HG03439 (cell line): ENCODE measurements around the gene NUMBL.

Source experiments
- ATAC-seq: cut with Tn5 transposase; IDR thresholded peaks from one replicate; pipeline ENCODE4 v1.9.1; 2021; ENCODE audit warnings: mild to moderate bottlenecking, moderate library complexity; ENCODE audit not compliant: unreplicated experiment

The NUMBL gene

DNA sequence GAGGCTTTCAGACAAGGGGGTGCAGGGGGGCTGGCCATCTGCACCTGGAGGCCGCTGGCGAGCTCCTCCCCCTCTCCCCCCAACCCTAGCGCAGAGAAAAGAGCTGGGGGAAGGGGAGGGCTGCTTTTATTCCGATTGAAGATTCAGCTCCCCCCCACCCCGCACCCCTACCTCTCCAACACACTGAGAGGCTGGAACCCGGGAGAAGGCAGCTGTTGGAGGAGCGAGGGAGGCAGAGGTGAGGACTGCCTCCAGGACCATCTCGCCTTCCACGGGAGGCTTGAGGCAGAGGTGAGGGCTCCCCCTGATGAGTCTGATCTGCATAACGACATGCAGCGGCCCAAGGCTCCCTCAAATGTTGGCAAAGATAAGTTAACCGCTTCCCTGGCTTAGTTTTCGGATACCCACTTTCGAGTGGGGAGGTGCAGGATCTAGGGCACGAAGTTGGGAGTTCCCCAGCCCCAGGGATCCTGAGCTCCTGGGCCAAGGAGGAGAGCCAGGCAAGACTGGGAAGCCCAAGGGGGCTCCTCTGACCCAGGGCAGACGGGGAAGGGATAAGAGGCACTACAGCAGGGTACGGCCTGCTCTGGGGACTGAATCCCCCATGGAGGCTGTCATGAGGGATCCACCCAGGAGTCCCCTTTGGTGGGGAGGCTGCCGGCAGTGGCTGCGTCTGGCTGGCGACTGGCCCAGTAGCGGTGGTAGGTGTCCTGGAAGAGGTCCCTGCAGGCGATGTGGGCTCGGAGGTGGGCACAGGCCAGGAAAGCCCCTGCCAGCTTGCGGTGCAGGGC, 1.2 kb upstream of the NUMBL start:
- no peak for ATAC-seq

DNA sequence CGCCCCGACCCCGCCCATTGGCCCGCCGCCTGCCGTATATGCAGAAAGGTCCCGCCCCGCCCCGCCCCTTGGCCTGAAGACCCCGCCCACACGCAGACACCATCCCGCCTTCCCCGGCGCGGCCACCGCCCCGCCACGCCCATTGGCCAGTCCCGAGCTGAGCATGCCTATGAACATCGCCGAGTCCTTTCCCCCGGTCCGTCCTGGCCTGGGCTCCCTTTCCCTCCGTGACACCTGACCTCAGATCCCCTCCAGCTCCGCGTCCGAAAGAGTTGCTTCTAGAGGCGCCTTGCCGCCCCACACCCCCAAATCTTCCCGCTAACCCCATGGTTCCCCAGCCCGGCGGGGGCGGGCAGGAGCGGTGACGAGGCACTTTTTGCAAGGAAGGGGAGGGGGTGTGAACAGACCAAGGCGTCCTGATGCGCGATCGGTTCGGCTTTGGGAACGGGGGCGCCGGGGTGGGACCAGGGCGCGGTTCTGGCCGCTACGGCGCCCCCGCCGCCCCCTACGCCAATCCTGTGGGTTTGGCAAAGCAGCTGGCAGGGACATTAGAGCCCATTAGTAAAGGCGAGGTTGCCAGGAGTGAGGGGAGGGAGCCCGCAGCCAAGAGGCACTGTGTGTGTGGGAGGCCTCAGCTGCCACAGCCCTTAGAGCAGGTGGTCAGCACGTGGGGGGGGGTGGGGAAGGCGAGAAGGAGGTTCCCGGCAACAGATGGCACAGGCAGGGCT, 406 bp upstream of the NUMBL start:
- ATAC-seq = peak; percentile 60

DNA sequence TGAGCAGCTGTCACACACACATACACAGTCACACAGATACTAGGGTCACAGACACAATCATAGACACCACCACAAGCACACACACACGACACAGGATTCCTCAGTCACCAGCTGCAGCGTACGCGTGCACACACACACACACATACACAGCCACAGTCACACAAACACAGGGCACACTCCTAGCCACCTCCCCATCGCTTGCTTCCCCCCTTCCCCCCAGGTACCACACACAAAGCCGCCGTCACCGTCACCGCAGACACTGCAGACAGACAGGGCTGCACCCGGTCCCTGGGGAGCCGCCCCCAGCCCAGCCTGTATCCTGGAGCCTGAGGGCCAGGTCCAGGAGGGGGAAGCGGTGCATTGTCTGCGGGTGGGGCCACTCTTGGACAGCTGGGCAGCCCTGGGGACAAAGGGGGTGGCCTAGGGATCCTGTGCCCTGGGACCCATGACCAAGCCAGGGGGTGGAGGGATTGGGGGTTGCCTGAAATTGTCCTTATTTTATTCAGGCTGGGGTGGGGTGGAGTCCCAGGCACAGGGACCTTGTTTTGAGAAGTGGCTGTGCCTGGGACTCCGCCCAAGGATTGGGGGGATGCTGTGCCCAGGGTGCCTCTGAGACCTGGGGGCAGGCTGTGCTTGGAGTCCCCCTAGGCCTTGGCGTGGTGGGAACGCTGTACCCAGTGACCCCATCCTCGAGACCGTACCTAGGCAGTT, 957 bp downstream of the NUMBL start:
- ATAC-seq = no peak

DNA sequence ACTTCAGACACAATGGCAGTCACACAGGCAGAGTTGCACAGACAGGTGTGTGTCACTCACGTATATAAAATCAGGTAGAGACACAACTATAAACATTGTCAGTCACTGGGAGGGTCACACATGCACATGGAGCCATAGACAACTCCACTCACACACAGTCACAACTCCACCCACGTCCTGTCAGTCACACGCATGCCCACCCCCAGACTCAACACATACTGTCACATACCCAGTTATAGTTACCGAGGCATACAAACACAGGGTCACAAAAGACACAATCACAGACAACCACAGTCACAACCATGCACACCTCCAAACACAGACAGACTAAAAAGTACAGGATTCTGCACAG, 1.5 kb downstream of the NUMBL start:
- no peak for ATAC-seq

DNA sequence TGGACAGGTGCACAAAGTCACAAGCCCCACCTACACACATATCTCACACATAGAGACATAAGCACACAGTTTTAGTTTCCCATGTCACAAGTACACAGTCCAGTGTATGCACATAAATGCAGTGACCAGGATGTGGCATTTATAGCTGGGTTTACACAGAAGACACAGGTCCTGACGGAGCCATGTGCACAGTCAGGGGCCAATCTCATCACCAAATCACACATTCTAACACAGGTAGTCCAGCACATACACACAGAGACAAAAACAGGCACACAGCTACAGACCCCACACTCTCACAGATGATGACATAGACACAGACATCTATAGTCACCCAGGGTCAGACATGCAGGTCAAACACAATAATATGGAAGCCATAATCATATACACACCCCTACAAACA, 2.1 kb downstream of the NUMBL start:
- no peak for ATAC-seq

DNA sequence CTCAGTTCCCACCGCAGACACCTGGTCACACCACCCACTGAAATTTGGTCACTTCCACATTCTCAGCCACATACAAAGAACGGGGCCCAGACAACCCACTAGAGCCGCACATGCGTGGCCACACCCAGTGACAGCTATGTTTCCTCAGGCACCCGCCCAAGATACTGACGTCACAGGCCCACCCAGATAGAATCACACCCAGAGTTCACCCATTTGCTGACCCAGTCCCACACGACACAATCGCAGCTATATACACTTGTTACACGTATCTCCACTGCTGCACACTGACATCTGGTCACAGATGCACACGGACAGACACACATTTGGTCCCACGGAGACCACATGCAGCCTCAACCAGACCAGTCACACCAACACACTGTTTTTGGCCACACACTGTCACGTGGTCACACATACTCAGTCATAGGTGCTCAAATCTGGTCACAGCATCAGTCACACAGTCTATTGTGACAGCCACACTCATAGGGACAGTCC, 2.9 kb downstream of the NUMBL start:
- no peak for ATAC-seq

DNA sequence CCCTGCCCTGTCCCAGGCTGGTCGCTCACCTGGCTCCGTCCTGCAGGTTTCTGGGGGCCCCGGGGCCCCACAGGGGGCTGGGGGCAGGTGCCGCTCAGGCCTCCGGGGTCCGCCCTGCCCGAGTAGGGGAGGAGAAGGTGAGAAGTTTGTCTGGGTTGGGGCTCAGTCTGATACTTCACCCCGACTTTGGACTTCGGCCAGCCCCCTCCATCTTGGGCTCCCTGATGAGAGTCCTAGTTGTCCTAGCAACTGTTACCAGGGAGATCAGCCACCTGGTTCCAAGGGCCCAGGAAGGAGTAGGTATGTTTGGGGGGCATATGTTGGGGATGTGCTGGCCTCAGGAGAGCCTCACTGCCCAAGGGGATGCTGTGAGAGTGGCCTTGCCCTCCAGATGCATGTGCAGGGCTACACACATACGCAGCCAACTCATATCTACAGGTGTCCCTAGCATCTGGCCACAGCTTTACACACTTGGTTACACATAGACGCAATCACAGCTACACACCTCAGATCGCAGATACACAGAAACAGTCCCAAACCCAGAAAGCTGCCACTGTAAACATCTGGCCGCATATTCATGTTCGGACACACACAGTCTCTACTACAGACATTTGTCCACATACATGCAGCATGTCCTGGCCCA, 3.4 kb downstream of the NUMBL start:
- ATAC-seq = no peak

DNA sequence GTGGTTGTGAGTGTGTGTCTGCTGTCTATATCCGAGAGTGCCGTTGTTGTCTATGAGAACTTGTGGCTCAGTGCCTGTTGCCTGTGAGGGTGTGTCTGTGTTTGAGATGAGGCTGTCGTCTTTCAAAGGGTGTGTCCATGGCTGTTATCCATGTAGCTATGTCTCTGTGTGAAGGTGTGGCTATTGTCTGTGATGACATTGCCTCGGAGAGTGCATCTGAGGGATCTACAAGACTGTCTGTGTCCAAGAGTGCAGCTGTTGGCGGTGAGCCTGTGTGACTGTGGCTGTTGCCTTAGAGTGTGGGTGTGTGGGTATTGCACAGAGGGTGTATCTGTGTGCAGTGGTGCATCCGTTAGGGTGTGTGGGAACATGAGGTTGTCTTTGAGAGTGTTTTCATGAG, 4.9 kb downstream of the NUMBL start:
- no peak for ATAC-seq

DNA sequence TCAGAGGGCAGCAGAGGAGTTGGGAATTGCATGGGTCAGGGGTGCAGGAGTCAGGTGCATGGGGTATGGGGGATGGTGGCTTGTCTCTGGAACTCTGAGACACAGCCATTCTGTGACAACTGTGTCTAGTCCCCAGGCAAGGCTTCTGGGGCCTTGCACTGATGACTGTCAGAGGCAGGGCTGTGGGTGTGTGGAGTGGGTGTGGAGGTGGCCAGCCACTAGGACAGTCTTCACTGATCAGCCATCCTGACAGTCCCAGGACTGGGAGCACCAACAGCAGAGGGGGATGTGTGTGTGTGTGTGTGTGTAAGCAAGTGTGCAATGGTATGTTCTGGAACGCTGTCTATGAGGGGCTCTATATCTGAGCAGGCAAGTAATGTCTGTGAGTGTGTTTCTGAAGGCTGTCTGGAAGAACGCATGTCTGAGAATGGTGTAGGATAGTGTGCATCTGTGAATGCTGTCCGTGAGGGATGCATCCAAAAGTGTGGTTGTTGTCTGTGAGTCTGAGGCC, 5.4 kb downstream of the NUMBL start:
- no peak for ATAC-seq

DNA sequence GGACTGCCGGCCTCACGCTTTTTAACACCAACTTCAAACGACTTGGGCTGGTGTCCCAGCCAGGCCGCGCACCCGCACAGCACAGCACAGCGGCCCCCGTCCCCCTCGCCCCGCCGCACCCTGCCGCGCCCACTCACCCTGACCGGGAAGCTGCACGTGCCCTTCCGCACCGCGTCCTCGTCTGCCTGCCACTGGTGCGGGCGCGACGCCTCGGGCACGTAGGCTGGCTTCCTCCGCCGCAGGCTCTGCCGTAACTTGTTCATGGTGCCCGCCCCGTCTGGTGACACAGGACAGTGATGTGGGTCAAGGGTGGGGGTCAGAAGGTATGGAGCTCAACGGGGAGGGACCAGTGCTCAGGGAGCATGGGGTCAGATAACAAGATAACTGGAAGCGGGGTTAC, 6.2 kb downstream of the NUMBL start:
- no peak for ATAC-seq

DNA sequence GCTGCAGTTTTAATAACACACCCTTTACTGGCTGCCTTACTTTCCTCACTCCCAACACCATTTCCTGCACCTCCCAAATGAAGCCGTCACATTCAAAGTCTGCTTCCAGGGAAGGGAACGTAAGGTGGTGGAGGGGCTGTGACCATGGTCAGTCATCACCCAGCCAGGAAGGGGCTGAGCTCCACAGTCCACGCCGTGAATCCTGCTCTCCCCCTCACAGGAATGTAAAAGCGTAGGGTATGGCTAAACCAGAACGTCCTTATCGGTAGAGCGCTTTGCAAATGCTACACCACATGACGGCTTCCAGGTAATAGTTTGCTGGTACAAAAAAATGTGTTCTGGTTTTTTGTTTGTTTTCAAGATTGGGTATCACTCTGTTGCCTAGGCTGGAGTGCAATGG, 7.0 kb downstream of the NUMBL start:
- ATAC-seq = no peak

DNA sequence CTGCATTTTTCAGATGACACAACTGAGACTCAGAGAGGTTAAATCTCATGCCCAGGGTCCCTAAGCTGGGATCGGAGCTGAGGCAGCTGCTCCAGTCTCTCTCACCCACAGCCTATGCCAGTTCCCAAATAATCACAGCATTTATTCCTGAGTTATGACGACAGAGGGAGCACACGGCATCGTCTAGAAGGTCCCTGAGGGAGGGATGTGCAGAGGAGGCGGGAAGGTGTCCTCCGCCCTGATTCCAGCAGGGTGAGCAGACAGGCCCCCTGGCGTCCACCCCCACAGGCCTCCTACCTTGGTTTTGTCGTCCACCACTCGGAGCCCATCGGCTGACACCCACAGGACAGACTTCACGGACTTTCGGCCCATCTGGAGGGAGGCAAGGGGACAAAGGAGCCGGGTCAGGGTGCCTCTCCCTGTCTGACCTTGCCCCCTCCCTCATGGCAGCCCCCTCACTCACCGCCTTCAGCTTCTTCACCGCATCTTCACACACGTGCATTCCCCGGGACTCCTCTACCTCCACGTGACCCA, 8.0 kb downstream of the NUMBL start:
- ATAC-seq = no peak

DNA sequence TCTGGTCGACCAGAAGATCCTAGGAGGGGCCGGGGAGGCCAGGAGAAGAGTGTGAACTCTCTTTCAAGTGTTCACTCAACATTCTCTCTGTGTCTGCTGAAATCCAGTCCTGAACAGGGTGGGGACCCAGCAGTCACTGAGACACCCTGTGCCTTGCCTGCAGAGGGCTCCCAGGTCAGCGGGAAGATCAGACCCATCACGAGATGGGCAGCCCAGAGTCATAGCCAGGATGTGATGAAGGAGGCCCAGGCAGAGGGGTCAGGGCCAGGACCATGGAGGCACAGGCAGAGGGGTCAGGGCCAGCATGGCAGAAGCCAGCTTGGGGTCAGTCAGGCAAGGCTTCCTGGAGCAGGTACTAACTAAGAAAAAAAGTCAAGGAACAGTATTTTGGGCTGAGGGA, 9.4 kb downstream of the NUMBL start:
- ATAC-seq = no peak

DNA sequence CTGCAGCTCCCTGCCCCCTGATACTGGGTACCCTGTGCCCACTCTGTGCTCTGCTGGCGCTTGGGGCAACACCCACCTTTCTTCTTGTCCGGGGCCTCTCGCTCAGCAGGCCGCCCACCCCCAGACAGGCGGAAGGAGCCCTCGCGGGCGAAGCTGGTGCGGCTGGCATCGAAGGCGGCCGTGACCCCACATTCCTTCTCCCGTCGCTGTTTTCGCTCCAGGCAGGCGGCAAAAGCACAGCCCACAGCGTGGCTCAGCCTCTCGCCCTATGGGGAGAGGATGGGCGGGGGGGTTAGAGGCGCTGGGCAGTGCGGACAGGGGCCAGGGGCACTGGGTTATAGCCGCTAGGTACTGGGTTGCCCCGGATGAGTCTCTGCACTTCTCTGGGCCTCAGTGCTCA, 13.3 kb downstream of the NUMBL start:
- no peak for ATAC-seq

DNA sequence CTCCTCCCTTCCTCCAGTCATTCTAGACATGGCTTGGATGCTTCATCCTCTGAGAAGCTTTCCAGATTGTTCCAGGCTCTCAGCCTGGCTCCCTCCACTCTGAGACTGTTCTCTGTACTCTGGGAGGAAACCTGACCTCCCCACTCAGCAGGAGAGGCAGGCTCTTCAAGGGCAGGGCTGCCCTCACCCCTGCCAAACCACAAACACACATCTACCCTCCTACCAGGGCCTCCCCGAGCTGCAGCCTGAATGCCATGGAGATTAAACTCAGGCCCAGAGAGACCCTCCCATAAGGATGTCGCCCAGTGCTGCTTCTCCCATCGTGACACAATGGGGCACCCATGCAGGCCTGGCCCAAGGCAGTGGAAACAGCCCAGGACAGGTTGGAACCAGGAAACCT, 16.2 kb downstream of the NUMBL start:
- no peak for ATAC-seq

DNA sequence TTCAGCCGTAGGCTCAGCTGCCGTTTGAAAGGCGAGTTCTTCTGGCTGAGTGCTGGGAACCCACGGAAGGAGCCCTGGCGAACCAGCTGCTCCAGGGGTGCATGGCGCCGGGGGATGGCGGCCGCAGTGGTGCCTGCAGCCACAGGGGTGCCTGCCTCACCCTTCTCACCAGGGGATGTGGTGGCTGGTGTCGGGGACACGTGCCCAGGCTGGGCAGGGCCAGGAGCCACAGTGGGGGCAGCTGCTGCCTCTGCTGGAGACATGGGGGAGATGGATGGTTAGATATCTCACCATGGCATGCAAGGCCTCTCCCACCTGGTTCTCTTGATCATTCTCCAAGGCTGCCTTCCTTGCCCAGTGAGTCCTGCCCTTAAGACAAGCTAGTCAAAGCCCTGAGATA, 17.1 kb downstream of the NUMBL start:
- ATAC-seq = no peak

DNA sequence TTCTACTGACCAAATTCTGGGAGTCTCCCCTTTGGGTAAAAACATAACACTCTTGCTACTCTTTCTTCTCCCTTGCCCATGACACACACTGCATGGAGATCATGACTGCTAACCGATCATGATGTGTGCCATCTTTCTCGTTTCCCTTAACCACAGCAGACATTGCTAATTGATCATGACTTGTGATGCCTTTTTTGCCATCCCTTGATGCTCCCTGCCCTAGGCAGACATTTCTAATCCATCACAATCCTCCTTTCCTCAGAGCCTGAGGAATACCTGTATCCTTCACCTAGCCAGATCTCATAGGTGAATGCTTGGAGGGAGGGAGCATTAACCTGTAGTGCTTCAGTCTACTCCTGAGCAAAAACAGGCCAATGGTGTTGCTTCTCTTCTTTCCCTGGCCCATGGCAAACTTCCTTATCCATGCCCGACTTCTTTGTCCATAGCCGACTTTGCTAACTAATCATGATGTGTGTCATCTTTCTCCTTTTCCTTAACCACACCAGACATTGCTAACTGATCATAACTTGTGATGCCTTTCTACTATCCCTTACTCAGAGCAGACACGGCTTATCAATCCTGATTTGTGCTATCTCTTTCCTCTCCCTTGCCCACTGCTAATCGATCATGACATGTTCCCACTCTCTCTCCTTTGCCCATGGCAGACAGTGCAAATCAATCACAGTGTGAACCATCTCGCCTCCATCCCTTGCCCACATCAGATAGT, 17.7 kb downstream of the NUMBL start:
- no peak for ATAC-seq

DNA sequence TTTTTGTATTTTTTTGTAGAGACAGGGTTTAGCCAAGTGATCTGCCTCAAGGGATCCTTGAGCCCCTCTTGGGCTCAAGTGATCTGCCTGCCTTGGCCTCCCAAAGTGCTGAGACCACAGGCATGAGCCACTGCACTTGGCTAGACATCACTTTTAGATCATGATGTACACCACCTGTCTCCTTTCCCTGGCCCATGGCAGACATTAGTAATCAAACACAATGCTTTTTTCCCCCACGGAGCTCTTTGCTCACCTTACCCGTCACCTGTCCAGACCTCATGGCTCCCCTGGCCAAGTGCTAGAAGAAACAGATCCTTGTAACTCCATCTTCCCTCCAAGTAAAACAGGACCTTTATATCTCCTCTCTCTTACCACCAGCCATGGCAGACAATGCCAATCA, 18.4 kb downstream of the NUMBL start:
- ATAC-seq = no peak

DNA sequence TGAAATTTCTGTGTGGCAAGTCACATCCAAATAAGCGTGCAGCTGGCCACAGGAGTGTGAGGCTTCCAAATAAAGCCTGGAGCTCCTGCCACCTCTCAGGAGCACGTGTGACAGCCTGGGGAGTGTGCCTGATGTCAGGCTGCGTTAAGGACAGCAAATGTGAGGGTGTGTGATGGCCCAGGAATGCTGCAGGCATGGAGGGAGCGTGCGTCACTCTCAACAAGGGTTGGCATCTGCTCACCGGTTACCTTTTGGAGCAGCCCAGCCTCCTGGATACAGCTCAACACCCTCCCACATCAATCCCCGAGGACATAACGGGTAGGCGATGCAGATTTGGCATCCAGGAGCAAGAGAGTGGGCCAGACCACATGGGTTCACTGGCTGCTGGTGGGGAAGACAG, 19.0 kb downstream of the NUMBL start:
- ATAC-seq = no peak

DNA sequence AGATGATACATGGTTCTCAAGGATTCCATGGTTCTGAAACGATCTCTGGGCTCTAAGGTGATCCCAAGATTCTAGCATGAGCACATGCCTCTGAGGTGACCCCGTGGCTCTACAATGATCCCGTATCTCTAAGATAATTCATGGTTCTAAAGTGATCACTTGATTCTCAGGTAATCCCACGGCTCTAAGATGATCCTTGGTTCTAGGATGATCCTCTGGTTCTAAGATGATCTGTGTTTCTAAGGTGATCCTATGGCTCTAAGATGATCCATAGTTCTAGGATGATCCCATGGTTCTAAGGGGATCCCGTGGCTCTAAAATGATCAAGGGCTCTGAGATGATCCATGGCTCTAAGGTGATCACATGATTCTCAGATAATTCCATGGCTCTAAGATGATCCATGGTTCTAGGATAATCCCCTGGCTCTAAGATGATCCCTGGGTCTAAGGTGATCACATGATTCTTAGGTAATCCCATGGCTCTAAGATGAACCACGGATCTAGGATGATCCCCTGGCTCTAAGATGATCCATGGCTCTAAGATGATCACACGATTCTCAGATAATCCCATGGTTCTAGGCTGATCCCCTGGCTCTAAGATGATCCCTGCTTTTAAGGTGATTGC, 21.3 kb downstream of the NUMBL start:
- ATAC-seq = no peak
